ENCODE data around the gene C1orf105.

Gene C1orf105

GRCh38 chr1:172484252-172484651, 63.8 kb downstream of the C1orf105 start:
- in situ Hi-C loops (cut with HindIII; ENCODE audit: low pct_ligation_motif_present, low sequenced_read_pairs) = no loop called here
- Histone ChIP-seq H3K27ac (no peak overlapping the region), H3K36me3 (replicated peaks) (no peaks in the 10 kb centered on the region), H3K27me3 (replicated peaks) (peaks cover 5% of the 10 kb centered on the region), H3K4me3 (ENCODE audit: low read depth, low read length) (no peak overlapping the region)
- no peak for TF ChIP-seq CTCF (IDR thresholded peaks at IDR 0.05; ENCODE audit: low read depth, low read length, missing control alignments)
- DNase-seq = no peak

- no peak for TF ChIP-seq CTCF (IDR thresholded peaks at IDR 0.05; ENCODE audit: low read depth, low read length, missing control alignments)
- Histone ChIP-seq H3K4me3 (ENCODE audit: low read depth, low read length) (no peak overlapping the region), H3K36me3 (replicated peaks) (no peaks in the 10 kb centered on the region), H3K27me3 (replicated peaks) (peaks cover 7% of the 10 kb centered on the region), H3K27ac (no peak overlapping the region)
- in situ Hi-C loops (cut with HindIII; ENCODE audit: low pct_ligation_motif_present, low sequenced_read_pairs) = no loop called here
- DNase-seq = no peak
These were observed 65.1 kb downstream of the C1orf105 start for GRCh38 chr1:172485626-172486025.

GRCh38 chr1:172486805-172487454, 66.4 kb downstream of the C1orf105 start:
- no peak for DNase-seq
- no peak overlapping the region for H3K4me3 ChIP-seq (ENCODE audit: low read depth, low read length)
- no peak for TF ChIP-seq CTCF (IDR thresholded peaks at IDR 0.05; ENCODE audit: low read depth, low read length, missing control alignments)
- H3K36me3 ChIP-seq (replicated peaks) = no peaks in the 10 kb centered on the region
- H3K27me3 ChIP-seq (replicated peaks) = peaks cover 7% of the 10 kb centered on the region
- in situ Hi-C loops (cut with HindIII; ENCODE audit: low pct_ligation_motif_present, low sequenced_read_pairs) = no loop called here
- H3K27ac ChIP-seq = no peak overlapping the region

- Histone ChIP-seq H3K27ac (no peak overlapping the region), H3K4me3 (ENCODE audit: low read depth, low read length) (no peak overlapping the region), H3K27me3 (replicated peaks) (peaks cover 7% of the 10 kb centered on the region), H3K36me3 (replicated peaks) (no peaks in the 10 kb centered on the region)
- in situ Hi-C loops (cut with HindIII; ENCODE audit: low pct_ligation_motif_present, low sequenced_read_pairs) = no loop called here
- no peak for TF ChIP-seq CTCF (IDR thresholded peaks at IDR 0.05; ENCODE audit: low read depth, low read length, missing control alignments)
- DNase-seq = no peak
These were observed 67.1 kb downstream of the C1orf105 start for GRCh38 chr1:172487550-172487949.

GRCh38 chr1:172488393-172488792, 67.9 kb downstream of the C1orf105 start:
- H3K4me3 ChIP-seq (ENCODE audit: low read depth, low read length) = no peak overlapping the region
- no peak for DNase-seq
- in situ Hi-C loops (cut with HindIII; ENCODE audit: low pct_ligation_motif_present, low sequenced_read_pairs) = no loop called here
- H3K36me3 ChIP-seq (replicated peaks) = no peaks in the 10 kb centered on the region
- TF ChIP-seq CTCF (IDR thresholded peaks at IDR 0.05; ENCODE audit: low read depth, low read length, missing control alignments) = no peak
- no peak overlapping the region for H3K27ac ChIP-seq
- peaks cover 7% of the 10 kb centered on the region for H3K27me3 ChIP-seq (replicated peaks)

GRCh38 chr1:172489847-172490246, 69.4 kb downstream of the C1orf105 start:
- in situ Hi-C loops (cut with HindIII; ENCODE audit: low pct_ligation_motif_present, low sequenced_read_pairs) = no loop called here
- Histone ChIP-seq H3K36me3 (replicated peaks) (no peaks in the 10 kb centered on the region), H3K27ac (no peak overlapping the region), H3K27me3 (replicated peaks) (peaks cover 7% of the 10 kb centered on the region), H3K4me3 (ENCODE audit: low read depth, low read length) (no peak overlapping the region)
- no peak for TF ChIP-seq CTCF (IDR thresholded peaks at IDR 0.05; ENCODE audit: low read depth, low read length, missing control alignments)
- no peak for DNase-seq

Data from brain microvascular endothelial cell (primary cell).